Activated CD8-positive, alpha-beta memory T cell treated with anti-CD3 and anti-CD28 coated beads, Interleukin-2, amount 50 U/mL, for 1 hour (primary cell): ENCODE results near the gene DPP3.
"Not testable (repeated sequence)": the region's sequence is repeated elsewhere in the genome, so short reads cannot be mapped to it uniquely, and the experiment has no call there.

ENCODE experiments used
- DNase-seq: peaks from one replicate; pipeline ENCODE4 v3.0.0-alpha.2; 2020; ENCODE audit errors: extremely low read depth

DPP3 gene

DNA sequence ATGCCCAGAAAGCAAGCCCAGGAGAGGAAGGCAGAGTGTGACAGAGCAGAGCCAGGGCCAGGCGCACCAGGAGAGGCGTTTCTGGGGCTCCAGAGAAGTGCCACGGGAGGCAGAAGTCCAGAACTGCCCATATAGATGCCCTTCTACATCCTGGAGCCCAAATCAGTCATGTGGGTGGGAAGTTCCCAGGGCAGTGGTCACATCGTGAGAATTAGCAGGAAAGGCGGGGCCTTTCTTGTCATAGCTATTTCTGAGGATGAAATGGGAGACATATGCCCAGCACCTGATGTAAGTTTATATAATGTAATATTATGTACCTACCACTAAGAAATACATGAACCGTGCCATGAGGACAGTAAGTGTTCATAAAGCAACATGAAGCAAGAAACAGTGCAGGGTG is 52.5 kb downstream of the DPP3 start:
- no peak for DNase-seq

DNA sequence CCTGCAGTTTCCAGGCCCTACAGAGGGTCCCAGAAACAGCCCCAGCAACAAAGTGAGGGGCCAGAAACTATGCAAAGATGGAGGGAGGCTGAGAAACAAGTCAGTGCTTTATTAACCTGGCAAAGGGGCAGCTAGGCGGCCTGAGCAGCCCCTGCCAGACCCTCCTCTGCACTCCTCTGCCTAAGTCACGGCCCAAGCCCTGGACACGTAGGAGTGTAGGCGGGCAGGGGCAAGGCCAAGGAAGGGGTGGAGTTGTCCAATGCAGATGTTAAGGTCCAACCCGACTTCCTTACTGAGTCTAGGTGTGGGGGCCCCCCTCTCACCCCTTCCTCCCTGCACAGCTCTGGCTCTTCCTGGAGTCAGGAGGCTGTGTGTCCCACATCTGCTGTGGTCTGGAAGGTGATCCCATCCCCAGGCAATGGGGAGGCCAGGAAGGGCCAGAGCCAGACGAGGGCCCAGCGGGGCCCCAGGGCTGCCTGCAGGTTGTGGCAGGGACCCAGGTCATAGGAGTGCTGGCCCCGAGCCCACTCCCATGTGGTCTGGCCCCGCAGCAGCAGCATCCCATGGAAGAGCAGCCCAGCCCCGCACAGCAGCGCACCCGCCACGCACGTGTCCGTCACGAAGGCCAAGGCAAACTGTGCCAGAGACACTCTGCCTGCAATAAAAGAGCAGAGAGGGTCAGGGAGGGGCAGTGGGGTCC is 59.1 kb downstream of the DPP3 start:
- DNase-seq: no peak

DNA sequence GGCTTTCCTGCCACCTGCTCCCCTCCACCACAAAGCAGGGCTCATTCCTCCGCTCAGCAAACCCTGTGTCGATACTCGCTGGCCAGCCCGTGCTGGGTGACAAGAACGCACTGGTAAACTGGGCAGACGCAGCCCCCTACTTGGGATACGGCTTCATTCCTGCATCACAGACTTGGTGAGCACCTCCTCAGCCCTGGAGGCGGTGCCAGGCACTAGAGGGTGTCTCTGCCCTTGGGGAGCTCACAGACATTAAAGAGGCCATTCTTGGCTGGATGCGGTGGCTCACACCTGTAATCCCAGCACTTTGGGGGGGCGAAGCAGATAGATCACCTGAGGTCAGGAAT is 59.6 kb downstream of the DPP3 start:
- DNase-seq: no peak

DNA sequence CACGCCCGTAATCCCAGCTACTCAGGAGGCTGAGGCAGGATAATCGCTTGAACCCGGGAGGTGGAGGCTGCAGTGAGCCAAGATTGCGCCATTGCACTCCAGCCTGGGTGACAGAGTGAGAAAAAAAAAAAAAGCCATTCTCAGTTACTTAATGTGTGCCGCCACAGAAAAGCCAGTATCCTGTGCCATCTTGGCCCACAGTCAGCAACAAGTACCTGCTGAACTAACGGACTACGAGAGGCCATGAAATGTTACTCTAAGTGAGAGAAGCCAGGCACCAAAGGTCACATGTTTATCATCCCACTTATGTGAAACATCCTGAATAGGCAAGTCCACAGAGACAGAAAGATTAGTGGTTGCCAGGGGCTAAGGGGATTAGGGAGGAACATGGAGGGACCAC is 60.4 kb downstream of the DPP3 start:
- DNase-seq: not testable (repeated sequence)

DNA sequence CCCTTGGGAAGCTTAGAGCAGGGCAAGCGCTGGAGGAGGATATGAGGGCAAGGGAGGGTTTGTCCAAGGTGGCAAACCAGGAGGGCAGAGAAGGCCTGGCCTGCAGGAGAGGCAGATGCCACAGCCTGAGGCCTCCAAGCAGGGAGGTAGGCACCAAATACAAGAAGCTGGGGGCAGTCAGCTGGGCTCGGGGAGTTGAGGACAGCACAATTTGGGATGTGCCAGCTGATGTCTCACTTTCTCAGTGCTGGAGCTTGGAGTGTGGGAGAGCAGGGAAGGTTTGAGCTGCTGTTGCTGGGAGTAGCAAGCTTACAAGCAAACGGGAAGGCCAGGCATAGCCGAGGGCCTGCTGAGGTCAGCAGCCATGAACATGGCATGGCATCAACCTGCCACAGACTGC is 61.7 kb downstream of the DPP3 start:
- no peak for DNase-seq

DNA sequence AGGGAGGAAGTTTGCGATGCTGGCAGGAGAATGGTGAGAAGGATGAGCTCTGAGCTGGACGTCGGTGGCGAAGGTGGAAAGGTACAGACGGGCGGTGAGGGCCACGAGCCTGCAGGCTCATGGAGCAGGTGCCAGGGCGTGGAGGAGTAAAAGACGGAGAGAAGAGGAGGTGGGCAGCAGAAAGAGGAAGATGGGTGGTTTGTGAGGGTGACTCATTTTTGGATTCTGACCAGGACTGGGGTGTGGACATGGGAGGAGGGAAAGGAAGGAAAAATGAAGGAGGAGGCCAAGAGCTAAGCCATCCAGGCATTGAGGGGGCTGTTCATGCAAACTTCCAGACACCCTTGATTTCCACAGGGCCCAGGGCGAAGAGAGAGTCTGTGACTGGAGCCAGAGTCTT is 62.1 kb downstream of the DPP3 start:
- no peak for DNase-seq

DNA sequence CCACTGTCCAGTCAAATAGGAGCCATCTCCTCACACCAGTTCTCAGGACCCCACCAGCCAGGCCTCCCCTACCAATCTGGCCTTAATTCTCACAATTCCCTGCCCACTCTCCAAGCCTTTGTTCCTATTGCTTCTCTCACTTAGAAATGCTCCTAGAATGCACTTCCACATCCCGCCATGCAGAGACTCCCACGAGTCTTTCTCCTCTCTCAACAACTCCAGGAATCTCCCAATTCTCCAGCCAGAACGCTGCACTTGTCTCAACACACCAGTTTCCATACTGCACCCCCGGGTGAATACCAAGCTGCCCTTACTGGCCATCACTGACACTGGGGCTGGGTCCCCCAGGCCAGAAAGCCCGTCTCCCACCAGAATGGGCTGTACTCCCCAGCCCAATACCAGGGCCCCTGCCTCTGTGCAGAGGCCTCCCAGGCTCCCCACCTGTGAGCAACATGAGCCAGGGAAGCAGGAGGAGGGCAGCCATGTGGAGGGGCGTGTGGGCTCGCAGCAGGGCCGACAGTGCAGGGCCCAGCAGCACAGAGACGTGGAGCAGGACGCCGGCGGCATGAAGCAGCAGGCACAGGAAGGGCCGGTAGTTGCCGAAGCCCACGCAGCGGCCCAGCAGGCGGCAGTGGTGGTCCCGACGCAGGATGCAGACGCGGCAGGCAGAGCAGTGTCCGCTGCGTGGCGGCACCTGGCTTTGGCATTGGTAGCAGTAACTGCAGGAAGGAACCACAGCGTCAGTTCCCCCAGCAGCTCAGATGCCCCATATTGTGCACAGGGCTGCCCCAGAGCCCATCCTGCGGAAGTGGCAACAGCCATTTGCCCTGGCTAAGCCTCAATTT is 63.3 kb downstream of the DPP3 start:
- DNase-seq: peak; percentile 31

DNA sequence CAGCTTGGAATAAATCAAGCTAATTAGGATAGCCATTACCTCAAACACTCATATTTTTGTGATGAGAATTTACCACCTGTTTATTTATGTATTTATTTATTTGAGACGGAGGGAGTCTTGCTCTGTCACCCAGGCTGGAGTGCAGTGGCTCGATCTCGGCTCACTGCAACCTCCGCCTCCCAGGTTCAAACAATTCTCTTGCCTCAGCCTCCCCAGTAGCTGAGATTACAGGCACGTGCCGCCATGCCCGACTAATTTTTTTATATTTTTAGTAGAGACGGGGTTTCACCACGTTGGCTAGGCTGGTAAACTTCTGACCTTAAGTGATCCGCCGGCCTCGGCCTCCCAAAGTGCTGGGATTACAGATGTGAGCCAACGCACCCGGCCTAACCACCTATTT is 64.7 kb downstream of the DPP3 start:
- not testable (repeated sequence) for DNase-seq

DNA sequence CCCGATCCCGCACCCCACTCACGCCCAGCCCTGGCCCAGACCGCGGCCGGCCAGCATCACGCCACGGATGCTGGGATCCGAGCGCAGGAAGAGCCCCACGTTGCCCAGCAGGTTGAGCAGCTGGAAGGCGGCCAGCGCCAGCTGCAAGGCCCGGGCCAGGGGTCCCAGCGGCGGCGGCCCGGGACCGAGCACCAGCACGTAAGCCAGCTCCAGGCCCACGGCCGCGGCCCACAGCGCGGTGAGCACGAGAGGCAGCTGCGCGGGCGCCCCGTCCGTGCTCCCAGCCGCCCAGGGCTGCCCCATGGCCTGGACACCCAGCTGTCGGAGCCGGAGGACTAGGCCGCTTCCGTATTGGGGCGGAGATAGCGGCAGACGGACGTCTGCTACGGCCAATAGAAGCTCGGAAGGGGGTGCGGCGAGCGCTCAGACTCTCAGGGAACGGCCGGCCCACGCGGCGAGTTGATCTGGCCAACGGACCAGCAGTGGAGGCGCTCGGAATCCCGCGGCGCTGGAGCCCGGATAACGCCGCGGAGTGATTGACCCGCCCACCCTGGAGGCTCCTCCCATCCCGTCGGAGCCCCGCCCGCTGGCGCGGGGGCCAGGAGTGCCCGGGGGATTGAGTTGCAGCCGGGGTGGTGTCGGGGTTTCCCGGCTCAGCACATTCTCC is 65.6 kb downstream of the DPP3 start, which contains the start of gene ZDHHC24:
ZDHHC24 (minus strand) TSS at position 348 of the 667 bp plus-strand sequence; CDS start at position 303, 45 bp downstream.
- DNase-seq: peak; percentile 20

DNA sequence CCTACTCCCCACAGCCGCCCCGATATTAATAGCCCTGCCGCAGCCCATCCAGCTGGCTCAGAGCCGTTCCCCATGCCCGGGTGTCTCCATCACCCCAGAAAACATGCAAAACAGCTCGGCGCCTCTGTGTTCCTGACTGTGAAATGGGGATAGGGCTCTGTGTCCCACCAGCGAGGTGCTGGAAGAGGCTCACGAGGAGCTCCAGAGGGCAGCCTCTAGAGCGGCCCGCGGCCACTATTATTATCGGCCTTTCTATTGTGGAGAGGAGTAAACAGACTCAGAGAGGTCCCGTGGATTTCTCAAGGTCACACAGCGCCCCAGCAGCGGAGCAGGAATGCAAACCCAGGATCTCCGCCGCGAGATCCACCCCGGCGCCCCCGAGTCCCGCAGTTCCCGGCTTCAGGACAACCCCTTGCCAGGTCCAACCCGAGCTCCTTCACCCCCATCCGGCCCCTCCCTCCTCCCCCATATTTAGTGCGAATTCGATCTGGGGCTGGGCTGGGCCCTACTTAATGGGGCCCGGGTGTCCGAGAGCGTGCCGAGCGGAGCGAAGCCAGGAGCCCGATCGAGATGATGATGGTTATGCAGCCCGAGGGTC is 66.2 kb downstream of the DPP3 start, which contains the start of gene ACTN3:
ACTN3 (plus strand) TSS at position 536 of the 598 bp plus-strand sequence; CDS start at position 571, 35 bp downstream.
- no peak for DNase-seq

DNA sequence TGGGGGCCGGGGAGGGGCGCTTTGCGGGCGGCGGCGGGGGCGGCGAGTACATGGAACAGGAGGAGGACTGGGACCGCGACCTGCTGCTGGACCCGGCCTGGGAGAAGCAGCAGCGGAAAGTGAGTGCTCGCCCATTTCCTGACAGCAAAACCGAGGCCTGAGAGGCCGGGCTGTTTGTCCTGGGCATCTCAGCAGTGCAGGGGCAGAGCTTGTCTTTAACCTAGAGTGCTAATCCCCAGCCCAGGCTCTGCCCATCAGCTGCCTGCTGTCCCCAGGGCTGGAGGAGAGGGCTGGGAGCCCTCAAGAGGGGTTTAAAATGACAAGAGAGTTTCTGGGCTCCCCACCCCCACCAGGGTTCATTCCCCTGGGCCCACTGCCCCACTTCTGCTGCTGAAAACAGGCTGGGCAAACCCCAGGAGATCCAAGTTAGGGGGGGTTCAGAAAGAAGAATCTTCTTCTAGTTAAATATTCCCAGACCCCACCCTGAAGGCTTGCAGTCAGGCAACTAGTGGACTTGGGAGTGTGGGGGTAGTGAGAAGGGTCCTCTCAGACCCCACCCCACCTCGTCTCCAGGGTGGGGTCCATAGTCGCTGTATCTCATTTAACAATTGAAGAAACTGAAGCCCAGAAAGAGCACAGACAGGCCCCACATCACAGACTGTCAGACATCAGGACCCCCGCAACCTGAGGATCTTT is 66.9 kb downstream of the DPP3 start:
- DNase-seq: no peak

DNA sequence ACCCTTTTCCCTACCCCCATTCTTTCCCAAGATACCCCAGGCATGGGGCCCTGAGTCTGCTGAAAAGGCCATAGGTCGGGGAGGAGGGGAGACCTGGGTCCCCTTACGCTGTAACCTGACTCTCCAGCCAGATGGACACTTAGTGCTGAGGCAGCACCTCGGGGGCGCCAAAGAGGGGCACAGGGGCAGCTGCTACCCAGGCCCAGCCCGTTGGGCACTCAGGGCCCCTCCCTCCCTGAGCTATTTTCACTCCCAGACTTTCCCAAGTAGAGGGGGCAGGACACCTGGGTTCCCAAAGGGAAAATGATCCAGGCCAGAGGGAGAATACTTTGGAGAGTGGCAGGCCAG is 67.4 kb downstream of the DPP3 start:
- DNase-seq: no peak

DNA sequence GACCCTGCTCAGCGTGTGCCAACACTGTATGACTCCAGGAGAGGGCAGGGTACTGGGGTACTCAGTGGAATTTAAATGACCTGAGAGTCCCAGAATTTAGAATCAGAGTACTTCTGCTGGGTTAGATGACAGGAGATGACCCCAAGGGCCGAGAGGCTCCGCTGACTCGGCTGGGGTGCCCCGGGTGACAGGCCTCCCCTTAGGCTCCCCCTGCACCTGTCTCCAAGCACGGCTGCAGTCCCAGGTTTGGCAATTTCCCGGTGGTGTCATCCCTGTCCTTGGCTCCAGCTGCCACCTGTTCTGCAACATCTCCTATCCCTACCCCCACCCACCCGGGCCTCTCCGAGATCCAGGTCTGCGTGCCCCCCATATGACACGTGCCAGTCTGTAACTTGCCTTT is 67.8 kb downstream of the DPP3 start:
- DNase-seq: no peak

DNA sequence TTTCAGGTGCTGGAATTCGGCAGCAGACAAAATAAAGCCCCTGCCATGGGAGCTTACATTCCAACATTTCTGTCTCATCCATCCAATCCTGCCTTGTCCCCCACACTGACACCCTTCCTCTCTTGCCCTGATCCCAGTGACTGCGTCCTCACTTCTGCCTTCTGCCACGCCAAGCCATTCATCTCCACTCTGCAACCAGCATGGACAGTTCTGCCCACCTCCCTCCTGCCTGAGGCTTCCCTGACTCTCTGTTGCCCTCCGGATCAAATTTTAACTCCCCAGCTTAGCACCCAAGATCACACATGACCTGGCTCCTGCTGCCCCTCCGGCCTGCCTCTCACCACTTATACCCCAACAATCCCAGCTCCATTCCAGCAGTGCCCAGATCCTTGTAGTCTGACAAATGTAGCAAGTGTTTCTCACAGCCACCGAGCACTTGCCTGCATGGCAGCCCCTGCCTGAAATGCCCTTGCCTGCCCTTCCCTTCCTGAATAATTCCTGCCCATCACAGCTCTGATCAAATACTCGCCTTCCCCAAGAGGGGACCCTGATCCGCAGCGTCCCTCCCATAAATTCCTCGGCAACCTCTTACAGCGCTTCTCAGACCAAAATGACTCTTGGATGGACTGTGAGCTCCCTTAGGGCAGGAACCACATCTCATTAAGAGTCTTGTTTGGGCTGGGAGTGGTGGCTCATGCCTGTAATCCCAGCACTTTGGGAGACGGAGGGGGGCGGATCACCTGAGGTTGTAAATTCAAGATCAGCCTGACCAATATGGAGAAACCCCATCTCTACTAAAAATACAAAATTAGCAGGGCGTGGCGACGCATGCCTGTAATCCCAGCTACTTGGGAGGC is 68.8 kb downstream of the DPP3 start:
- DNase-seq: no peak

DNA sequence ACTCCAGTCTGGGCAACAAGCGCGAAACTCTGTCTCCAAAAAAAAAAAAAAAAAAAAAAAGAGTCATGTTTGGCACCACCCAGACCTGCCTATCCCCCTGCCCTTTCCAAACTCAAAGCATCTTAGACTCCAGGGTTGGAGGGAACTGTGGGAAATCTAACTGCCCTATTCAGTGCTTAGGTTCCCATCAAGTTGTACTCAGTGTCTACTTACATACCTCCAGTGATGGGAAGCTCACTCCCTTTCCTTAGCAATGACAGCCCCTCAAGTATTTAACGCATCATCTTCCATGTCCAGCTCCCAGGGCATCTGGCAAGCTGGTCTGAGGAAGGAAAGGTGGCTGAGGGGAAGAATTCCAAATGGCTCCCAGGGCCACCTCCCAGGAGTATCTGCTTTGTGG is 69.5 kb downstream of the DPP3 start:
- DNase-seq: no peak

DNA sequence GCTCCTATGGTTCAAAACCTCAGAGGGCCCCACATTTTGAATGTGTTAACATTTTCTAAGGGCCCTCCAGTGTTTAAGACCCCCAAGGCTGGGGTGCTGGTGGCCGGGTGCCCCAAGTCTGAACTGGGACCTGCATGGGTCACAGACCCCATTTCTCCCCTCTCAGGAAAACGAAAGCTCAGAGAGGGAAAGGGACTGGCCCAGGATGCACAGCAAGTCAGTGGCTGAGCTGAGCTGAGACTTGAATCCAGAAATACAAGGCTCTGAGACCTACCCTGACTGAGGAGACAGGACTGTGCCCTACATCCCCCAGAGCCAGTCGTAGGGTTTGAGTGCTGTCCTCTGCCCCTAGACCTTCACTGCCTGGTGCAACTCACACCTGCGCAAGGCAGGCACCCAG is 70.7 kb downstream of the DPP3 start:
- DNase-seq: no peak

DNA sequence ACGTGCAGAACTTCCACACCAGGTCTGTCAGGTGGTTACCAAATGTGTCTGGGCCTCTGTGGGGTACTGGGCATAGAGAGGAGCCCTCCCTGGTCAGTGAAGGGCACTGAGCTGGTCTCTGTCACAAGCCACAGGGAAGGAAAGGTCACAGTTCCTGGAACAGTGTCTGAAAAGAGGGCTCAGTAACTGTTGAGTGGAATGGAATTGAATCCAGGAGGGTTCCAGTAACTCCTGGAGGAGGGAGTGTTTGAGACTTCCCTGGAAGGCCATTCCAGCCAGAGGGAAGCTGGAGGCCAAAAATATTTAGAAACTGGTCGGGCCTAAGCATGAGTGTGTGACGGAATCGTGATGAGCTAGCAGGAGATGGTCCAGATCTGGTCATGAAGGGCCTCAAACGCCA is 74.4 kb downstream of the DPP3 start:
- DNase-seq: no peak

DNA sequence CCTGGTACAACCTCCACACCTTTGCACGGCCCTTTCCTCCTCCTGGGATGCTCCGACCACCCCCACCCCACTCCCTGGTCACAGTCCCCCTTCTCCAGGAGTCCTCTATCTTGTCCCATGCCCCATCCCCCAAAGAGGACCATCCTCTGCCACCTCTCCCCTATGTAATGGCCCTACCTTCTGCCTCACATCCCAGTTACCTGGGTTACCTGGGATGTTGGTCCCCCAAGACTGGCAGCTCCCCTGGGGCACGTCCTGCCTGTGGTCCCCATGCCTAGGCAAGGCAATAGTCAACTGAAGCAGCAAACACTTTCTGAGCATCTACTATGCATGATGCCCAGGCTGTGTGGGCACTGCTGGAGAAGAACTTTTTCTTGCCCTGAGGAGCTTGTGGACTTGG is 75.2 kb downstream of the DPP3 start:
- no peak for DNase-seq

DNA sequence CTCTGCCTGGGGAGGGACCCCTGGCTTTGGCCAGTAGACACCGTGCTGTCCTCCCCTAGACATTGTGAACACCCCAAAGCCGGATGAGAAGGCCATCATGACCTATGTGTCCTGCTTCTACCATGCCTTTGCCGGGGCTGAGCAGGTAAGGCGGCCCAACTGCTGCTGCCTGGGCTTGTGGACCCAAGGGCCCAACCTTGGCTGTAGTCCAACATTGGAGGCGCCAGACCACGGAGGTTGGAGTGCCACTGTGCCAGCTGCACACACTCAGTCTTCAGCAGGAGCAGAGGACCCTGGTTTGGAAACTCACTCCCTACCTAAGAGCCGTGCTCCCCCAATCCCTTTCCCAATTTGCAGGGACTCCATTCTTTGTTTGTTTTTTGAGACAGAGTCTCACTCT is 75.9 kb downstream of the DPP3 start:
- DNase-seq: no peak

DNA sequence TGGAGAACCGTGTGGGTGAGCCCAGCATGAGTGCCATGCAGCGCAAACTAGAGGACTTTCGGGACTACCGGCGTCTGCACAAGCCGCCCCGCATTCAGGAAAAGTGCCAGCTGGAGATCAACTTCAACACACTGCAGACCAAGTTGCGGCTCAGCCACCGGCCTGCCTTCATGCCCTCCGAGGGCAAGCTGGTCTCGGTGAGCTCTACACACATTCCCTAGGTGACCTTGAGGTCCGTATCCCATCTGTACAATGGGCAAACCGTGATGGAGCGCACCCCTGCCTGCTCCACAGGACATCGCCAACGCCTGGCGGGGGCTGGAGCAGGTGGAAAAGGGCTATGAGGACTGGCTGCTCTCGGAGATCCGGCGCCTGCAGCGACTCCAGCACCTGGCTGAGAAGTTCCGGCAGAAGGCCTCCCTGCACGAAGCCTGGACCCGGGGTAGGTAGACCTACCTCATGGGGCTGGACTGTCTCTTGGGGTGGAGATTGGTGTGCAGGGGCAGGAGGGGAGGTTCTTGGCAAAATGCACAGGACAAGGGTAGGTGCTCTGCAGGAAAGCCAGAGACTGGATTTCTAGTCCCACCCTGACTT is 77.6 kb downstream of the DPP3 start:
- no peak for DNase-seq
